Motor neuron (in vitro differentiated cells): ENCODE data around the gene CRYAA. TPM values are rescaled to one million over a fixed set of nuclear protein-coding genes. Genes with fewer than 3 reads are reported as not detected.

Experiments used
- ATAC-seq, 8 experiments: fragments of 200-7000 bp; cut with Tn5 transposase; replicated peaks in 6 of 8; 2 replicates each; pipeline ENCODE4 v1.8.0; 2021; ENCODE audit warnings: mild to moderate bottlenecking in 8 of 8, moderate library complexity in 8 of 8
- H3K27ac ChIP-seq, 2 donors: fragments of 250-450 bp; sonication (Bioruptor Pico); 2 replicates each; pipeline ENCODE4 v1.9.0; 2021; ENCODE audit warnings: antibody characterized with exemption in 2 of 2, mild to moderate bottlenecking in 2 of 2, moderate library complexity in 1 of 2
- H3K4me1 ChIP-seq, 2 donors: fragments of 250-450 bp; sonication (Bioruptor Pico); replicated peaks in 1 of 2; 2 replicates each; pipeline ENCODE4 v1.6.1; 2021; ENCODE audit warnings: antibody characterized with exemption in 2 of 2, mild to moderate bottlenecking in 2 of 2, moderate library complexity in 1 of 2
- H3K4me3 ChIP-seq, 5 donors: fragments of 250-450 bp; sonication (Bioruptor Pico); 2 replicates each; pipeline ENCODE4 v1.9.0; 2021; ENCODE audit warnings: antibody characterized with exemption in 5 of 5, mild to moderate bottlenecking in 5 of 5, moderate library complexity in 4 of 5
- WGBS, 10 experiments: fragments of 450-650 bp; shearing (Covaris generic); methylation state at CpG; one replicate each; pipeline ENCODE4 v1.0.0; 2022; 5-methylcytosine and 5-hydroxymethylcytosine counted together
- in situ Hi-C, 9 experiments: fragments of 400-800 bp; cut with MboI; loops; one replicate each; pipeline ENCODE4 v1.15.0; 2021; ENCODE audit warnings: low sequenced_read_pairs in 9 of 9, low pct_unique_long_range_greater_than_20kb in 2 of 9; ENCODE audit not compliant: unreplicated experiment in 9 of 9
- total RNA-seq, 8 experiments: library from RNA; unstranded; fragments of 300-600 nt; gene quantifications; 2 replicates each; pipeline versions ENCODE4 v1.2.3 to v1.2.4, GENCODE V29; 2022

Gene CRYAA
- total RNA-seq, 8 experiments from 2014 or later: 0.33 to 1.0 (median 0.65) TPM; not detected in 4

GRCh38 chr21:43188181-43188580 lies 19.4 kb downstream of the CRYAA start:
- Histone ChIP-seq H3K4me3 (no peak overlapping the region), H3K27ac (no peak overlapping the region), H3K4me1 (no peaks in the 10 kb centered on the region)
- ATAC-seq: no peak
- in situ Hi-C loops: no loop called here
- 50 to 100% (median 90%) methylated on average over 1 to 7 of the region's 8 CpGs; no CpG with 5 or more reads in 3 of the 10 experiments for WGBS, 10 experiments

- WGBS, 10 experiments: 10 to 100% (median 73%) methylated on average over 1 to 11 of the region's 15 CpGs; no CpG with 5 or more reads in 1 of the 10 experiments
- H3K27ac ChIP-seq: no peak overlapping the region
- H3K4me1 ChIP-seq: peaks cover 2 to 3% of the 10 kb centered on the region in 2 donors
- H3K4me3 ChIP-seq: no peak overlapping the region
- peak in 1 of 8 experiments; percentile 47 for ATAC-seq
- in situ Hi-C loops: no loop called here
Measured at GRCh38 chr21:43188592-43189210, 19.9 kb downstream of the CRYAA start.

DNA sequence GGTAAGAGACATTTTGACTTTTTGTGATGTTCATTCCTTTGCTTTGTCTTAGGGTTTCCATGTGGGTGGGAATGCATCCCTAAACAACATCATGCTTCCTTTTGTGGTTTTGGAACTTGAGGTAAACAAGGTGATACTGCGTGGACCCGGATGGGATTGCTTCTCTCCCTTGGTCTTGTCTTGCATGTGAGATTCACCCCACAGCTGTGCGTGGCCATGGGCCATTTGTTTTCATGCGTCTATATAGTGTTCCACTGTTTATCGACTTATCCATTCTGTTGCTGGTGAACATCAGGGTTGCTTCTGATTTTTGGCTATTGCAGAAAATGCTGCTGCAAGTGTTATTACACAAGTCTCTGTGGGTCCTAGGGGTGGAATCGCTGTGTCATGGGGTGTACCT lies 21.1 kb downstream of the CRYAA start:
- Histone ChIP-seq H3K4me1 (peaks cover 14 to 15% of the 10 kb centered on the region in 2 donors), H3K27ac (no peak overlapping the region), H3K4me3 (no peak overlapping the region)
- in situ Hi-C loops: no loop called here
- 56 to 92% (median 83%) methylated on average over 2 to 5 of the region's 6 CpGs; no CpG with 5 or more reads in 5 of the 10 experiments for WGBS, 10 experiments
- no peak for ATAC-seq

DNA sequence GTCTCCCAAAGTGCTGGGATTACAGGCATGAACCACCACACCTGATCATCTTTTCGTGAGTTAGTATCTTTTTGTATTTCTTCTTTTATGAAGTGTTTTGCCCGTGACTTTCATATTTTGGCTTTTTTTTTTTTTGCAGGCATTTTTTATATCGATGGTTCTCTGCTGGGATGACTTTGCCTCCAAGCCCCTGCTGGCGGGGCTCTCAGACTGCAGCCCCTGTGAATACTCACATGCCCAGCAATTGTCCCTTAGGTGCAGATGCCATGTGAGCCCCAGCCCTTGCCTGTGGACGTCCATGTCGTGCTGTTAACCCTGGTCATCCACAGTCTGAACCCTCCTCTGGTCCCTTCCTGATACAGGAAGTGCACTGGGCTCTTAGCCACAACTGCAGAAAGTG lies 21.7 kb downstream of the CRYAA start:
- Histone ChIP-seq H3K4me1 (peaks cover 20 to 22% of the 10 kb centered on the region in 2 donors), H3K27ac (no peak overlapping the region), H3K4me3 (no peak overlapping the region)
- WGBS, 10 experiments: 27 to 89% (median 71%) methylated on average over 1 to 6 of the region's 6 CpGs
- in situ Hi-C loops: no loop called here
- no peak for ATAC-seq

GRCh38 chr21:43190951-43191350 lies 22.1 kb downstream of the CRYAA start:
- 74 to 80% (median 80%) methylated on average over 3 to 5 of the region's 7 CpGs; no CpG with 5 or more reads in 7 of the 10 experiments for WGBS, 10 experiments
- in situ Hi-C loops: no loop called here
- H3K4me1 ChIP-seq: peaks cover 24 to 26% of the 10 kb centered on the region in 2 donors
- no peak overlapping the region for H3K4me3 ChIP-seq
- no peak for ATAC-seq
- no peak overlapping the region for H3K27ac ChIP-seq

DNA sequence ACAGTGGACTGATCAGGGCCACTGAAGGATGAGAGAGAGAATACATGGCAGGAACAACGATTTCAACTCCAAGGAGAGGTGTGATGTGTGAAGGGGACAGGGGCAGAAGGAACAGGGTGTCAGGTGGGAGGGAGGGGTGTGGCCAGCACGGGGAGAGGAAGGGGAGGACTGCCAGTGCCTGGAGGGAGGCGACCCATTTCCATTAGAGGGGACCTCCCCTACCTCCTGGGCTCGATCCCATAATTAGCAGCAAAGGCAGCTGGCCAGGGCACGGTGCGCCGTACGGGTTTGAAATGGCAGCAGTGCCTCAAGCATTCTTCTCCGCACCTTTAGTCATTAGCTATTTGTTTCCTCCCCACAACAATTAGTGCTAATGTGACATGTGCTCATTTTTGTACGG lies 22.7 kb downstream of the CRYAA start:
- ATAC-seq: no peak
- H3K4me3 ChIP-seq: no peak overlapping the region
- peaks cover 25 to 26% of the 10 kb centered on the region in 2 donors for H3K4me1 ChIP-seq
- in situ Hi-C loops: no loop called here
- H3K27ac ChIP-seq: no peak overlapping the region
- WGBS, 10 experiments: 50 to 100% (median 79%) methylated on average over 1 to 5 of the region's 10 CpGs; no CpG with 5 or more reads in 4 of the 10 experiments

DNA sequence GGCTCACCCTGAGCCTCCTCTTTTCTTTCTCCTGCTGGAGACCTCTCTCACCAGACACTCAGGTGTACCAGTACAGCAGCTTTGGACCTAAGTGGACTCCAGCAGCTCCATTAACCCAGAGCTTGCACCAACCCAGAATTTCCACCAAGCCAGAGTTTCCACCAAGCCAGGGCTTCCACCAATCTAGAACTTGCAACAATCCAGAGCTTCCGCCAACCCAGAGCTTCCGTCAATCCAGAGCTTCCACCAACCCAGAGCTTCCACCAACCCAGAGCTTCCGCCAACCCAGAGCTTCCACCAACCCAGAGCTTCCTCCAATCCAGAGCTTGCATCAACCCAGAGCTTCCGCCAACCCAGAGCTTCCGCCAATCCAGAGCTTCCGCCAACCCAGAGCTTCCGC lies 23.2 kb downstream of the CRYAA start:
- Histone ChIP-seq H3K4me3 (no peak overlapping the region), H3K27ac (no peak overlapping the region), H3K4me1 (peaks cover 26 to 30% of the 10 kb centered on the region in 2 donors)
- ATAC-seq: no peak
- 82 to 100% (median 98%) methylated on average over 2 to 5 of the region's 7 CpGs; no CpG with 5 or more reads in 4 of the 10 experiments for WGBS, 10 experiments
- in situ Hi-C loops: no loop called here

DNA sequence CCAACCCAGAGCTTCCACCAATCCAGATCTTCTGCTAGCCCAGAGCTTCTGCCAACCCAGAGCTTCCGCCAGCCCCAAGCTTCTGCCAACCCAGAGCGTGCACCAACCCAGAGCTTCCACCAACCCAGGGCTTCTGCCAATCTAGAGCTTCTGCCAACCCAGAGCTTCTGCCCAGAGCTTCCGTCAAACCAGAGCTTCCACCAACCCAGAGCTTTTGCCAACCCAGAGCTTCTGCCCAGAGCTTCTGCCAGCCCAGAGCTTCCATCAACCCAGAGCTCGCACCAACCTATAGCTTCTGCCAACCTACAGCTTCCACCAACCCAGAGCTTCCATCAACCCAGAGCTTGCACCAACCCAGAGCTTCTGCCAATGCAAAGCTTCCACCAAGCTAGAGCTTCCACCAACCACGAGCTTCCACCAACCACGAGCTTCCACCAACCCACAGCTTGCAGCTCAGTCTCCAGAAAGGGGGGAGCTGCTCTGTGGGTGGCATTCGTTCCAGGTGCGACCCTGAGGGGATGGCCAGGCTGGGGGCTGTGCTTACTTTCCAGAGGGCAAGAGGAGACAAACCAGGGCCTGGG lies 23.8 kb downstream of the CRYAA start:
- Histone ChIP-seq H3K27ac (no peak overlapping the region), H3K4me1 (peaks cover 26 to 35% of the 10 kb centered on the region in 2 donors), H3K4me3 (no peak overlapping the region)
- ATAC-seq: no peak
- WGBS, 10 experiments: 40 to 100% (median 84%) methylated on average over 1 to 7 of the region's 8 CpGs; no CpG with 5 or more reads in 4 of the 10 experiments
- in situ Hi-C loops: no loop called here

GRCh38 chr21:43193088-43193650 lies 24.4 kb downstream of the CRYAA start:
- no peak overlapping the region for H3K27ac ChIP-seq
- no peak overlapping the region for H3K4me3 ChIP-seq
- no peak for ATAC-seq
- 83 to 89% (median 83%) methylated on average over 1 to 3 of the region's 11 CpGs; no CpG with 5 or more reads in 7 of the 10 experiments for WGBS, 10 experiments
- in situ Hi-C loops: no loop called here
- peaks cover 26 to 35% of the 10 kb centered on the region in 2 donors for H3K4me1 ChIP-seq

GRCh38 chr21:43193651-43194302 lies 25.0 kb downstream of the CRYAA start:
- WGBS, 10 experiments: 33 to 61% (median 48%) methylated on average over 1 to 7 of the region's 19 CpGs; no CpG with 5 or more reads in 6 of the 10 experiments

GRCh38 chr21:43194303-43195120 lies 25.7 kb downstream of the CRYAA start:
- peak overlapping the region; percentile 26 to 42 for H3K27ac ChIP-seq
- H3K4me3 ChIP-seq: no peak overlapping the region
- peaks cover 26 to 35% of the 10 kb centered on the region in 2 donors for H3K4me1 ChIP-seq
- in situ Hi-C loops: no loop called here
- 61 to 91% (median 73%) methylated on average over 2 to 8 of the region's 23 CpGs; no CpG with 5 or more reads in 6 of the 10 experiments for WGBS, 10 experiments
- ATAC-seq: peak in 5 of 8 experiments; percentile 16 to 66 (median 21)

More at GRCh38 chr21:43193651-43194302, 25.0 kb downstream of the CRYAA start:
- in situ Hi-C loops: no loop called here
- H3K4me1 ChIP-seq: peaks cover 26 to 35% of the 10 kb centered on the region in 2 donors
- H3K27ac ChIP-seq: peak overlapping the region; percentile 26 to 42
- no peak overlapping the region for H3K4me3 ChIP-seq
- peak in 7 of 8 experiments; percentile 51 to 92 (median 86) for ATAC-seq
